ENCODE results near the gene SLC26A8. TPM values are rescaled to one million over a fixed set of nuclear protein-coding genes. Genes with fewer than 3 reads are reported as not detected.

The SLC26A8 gene, protein sequence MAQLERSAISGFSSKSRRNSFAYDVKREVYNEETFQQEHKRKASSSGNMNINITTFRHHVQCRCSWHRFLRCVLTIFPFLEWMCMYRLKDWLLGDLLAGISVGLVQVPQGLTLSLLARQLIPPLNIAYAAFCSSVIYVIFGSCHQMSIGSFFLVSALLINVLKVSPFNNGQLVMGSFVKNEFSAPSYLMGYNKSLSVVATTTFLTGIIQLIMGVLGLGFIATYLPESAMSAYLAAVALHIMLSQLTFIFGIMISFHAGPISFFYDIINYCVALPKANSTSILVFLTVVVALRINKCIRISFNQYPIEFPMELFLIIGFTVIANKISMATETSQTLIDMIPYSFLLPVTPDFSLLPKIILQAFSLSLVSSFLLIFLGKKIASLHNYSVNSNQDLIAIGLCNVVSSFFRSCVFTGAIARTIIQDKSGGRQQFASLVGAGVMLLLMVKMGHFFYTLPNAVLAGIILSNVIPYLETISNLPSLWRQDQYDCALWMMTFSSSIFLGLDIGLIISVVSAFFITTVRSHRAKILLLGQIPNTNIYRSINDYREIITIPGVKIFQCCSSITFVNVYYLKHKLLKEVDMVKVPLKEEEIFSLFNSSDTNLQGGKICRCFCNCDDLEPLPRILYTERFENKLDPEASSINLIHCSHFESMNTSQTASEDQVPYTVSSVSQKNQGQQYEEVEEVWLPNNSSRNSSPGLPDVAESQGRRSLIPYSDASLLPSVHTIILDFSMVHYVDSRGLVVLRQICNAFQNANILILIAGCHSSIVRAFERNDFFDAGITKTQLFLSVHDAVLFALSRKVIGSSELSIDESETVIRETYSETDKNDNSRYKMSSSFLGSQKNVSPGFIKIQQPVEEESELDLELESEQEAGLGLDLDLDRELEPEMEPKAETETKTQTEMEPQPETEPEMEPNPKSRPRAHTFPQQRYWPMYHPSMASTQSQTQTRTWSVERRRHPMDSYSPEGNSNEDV
- not detected for total RNA-seq

DNA sequence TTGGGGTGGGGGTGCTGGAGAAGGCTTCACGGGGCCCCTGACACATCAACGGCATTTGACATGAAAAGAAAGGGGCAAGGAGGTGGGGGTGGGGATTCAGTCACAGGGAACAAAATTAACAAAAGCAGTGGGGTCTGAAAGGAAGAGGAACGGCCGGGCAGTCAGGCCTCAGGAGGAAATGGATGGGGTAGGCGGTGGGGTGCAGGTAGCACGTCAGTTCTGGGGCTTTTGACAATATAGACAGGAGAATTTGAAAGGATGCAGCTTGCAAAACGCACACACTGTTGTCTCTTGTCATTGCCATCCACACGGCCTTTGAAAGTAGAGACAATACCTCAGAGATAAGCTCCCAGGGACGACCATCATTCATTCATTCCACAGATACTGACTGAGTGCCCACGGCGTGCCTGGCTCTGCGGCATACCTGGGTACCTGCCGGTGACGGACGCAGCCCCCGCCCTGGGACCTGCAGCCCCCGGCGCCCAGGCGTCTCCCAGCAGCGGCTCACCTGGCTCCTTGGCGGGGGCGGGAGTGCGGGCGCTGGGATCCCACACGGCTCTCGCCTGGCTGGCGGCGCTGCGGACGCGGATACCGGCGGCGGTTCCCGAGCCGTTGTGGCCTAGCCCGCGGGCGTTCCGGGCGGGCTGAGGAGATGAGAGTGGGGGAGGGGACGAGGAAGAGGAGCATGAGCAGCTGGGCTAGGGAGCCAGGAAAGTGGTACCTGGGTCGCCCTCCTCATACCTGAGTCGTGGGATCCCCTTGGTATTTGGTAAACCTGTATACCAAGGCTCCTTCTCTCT, at the start of gene SLC26A8:
TSS of gene SLC26A8 (minus strand) at position 646 of the 800 bp plus-strand sequence. CDS start 4,934 bp downstream, outside the sequence.
- Mint-ChIP-seq H3K27ac (no peak within 1 kb of the TSS), H3K4me1 (ENCODE audit: low read depth) (peaks cover 17% of the 10 kb centered on the region), H3K4me3 (no peak within 1 kb of the TSS), H3K36me3 (ENCODE audit: low read depth) (peaks cover 7% of the 10 kb centered on the region), H3K27me3 (ENCODE audit: low read depth) (peaks cover 22% of the 10 kb centered on the region), H3K9me3 (ENCODE audit: insufficient read depth) (no peaks in the 10 kb centered on the region)
- POLR2A ChIA-PET, result no interaction called here
- ATAC-seq, result no peak
- CTCF ChIA-PET, result interaction anchor here (1.7 to 2.3 kb wide), 2 partner anchors 70 to 278 kb away, joined by 4 to 10 read pairs; no protein-coding TSS in a partner anchor
- no peak for DNase-seq

DNA sequence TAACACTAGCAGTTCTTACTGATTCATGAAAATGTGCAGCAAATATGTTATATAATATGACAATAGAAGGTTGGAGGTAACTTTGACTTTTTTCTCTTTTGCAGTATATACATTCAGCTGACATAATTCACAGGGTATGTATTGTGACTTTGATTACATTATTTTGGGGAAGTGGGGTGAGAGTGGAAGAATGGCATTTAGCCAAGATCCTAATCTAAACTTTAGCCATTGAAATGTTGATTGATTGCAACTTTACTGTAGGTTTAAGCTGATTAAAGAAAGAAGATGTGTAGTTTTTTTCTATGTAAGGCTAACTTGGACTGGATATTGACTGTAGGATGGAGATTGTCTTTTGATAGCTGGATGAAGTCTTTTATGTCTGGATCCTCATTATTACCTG, 49.1 kb upstream of the SLC26A8 start:
- no peak overlapping the region for H3K4me3 Mint-ChIP-seq
- no peaks in the 10 kb centered on the region for H3K4me1 Mint-ChIP-seq (ENCODE audit: low read depth)
- no peaks in the 10 kb centered on the region for H3K9me3 Mint-ChIP-seq (ENCODE audit: insufficient read depth)
- CTCF ChIA-PET, result interaction anchor here (1.0 to 1.8 kb wide), 6 partner anchors 10 to 45 kb away, joined by 3 to 18 read pairs (median 4); partner anchors contain the start of gene MAPK14
- H3K36me3 Mint-ChIP-seq (ENCODE audit: low read depth), result peaks cover 20% of the 10 kb centered on the region
- ATAC-seq (no peak), DNase-seq (no peak)
- H3K27ac Mint-ChIP-seq, result no peak overlapping the region
- H3K27me3 Mint-ChIP-seq (ENCODE audit: low read depth), result no peaks in the 10 kb centered on the region
- POLR2A ChIA-PET, result no interaction called here

DNA sequence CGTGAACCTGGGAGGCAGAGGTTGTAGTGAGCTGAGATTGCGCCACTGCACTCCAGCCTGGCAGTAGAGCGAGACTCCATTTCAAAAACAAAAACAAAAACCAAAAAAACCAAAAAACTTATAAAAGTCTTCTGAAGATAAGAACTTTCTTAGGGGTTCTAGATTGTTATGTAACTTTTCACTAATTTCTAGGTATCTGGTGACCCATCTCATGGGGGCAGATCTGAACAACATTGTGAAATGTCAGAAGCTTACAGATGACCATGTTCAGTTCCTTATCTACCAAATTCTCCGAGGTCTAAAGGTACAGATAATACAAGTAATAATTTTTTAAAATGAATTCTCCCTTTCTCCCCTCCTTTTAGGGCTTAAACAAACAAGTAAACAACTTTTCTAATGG, 48.2 kb upstream of the SLC26A8 start:
- no peak for ATAC-seq
- H3K36me3 Mint-ChIP-seq (ENCODE audit: low read depth), result peaks cover 20% of the 10 kb centered on the region
- H3K27me3 Mint-ChIP-seq (ENCODE audit: low read depth), result no peaks in the 10 kb centered on the region
- no peaks in the 10 kb centered on the region for H3K4me1 Mint-ChIP-seq (ENCODE audit: low read depth)
- no peak overlapping the region for H3K4me3 Mint-ChIP-seq
- DNase-seq, result no peak
- no peak overlapping the region for H3K27ac Mint-ChIP-seq
- CTCF ChIA-PET, result interaction anchor here (1.7 to 1.8 kb wide), 3 partner anchors 11 to 44 kb away, joined by 3 to 18 read pairs (median 6); partner anchors contain the start of gene MAPK14
- no peaks in the 10 kb centered on the region for H3K9me3 Mint-ChIP-seq (ENCODE audit: insufficient read depth)
- POLR2A ChIA-PET, result interaction anchor here (0.5 kb wide), 1 partner anchor 246 kb away, joined by 3 read pairs; no protein-coding TSS in a partner anchor

DNA sequence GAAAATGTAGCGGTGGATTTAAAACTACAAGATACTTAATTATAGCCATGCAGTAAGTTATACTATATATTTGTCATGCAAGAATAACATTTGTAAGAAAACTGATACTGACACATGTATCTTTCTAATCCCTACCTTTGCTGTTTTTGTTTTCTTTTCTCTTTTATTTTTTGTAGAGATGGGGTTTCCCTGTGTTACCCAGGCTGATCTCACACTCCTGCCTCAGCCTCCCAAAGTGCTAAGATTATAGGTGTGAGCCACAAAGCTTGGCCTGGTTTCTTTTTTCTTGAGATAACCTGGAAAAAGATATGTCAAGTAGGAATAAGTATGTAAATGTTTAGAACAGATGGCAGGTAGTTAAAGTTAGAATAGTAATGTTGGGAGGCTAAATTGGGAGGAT, 47.3 kb upstream of the SLC26A8 start:
- DNase-seq (no peak), ATAC-seq (no peak)
- no peak overlapping the region for H3K4me3 Mint-ChIP-seq
- ChIA-PET CTCF (interaction anchor here (0.6 kb wide), 1 partner anchor 17 kb away, joined by 3 read pairs; no protein-coding TSS in a partner anchor), POLR2A (no interaction called here)
- no peaks in the 10 kb centered on the region for H3K27me3 Mint-ChIP-seq (ENCODE audit: low read depth)
- H3K36me3 Mint-ChIP-seq (ENCODE audit: low read depth), result peaks cover 19% of the 10 kb centered on the region
- no peaks in the 10 kb centered on the region for H3K9me3 Mint-ChIP-seq (ENCODE audit: insufficient read depth)
- no peak overlapping the region for H3K27ac Mint-ChIP-seq
- H3K4me1 Mint-ChIP-seq (ENCODE audit: low read depth), result no peaks in the 10 kb centered on the region

DNA sequence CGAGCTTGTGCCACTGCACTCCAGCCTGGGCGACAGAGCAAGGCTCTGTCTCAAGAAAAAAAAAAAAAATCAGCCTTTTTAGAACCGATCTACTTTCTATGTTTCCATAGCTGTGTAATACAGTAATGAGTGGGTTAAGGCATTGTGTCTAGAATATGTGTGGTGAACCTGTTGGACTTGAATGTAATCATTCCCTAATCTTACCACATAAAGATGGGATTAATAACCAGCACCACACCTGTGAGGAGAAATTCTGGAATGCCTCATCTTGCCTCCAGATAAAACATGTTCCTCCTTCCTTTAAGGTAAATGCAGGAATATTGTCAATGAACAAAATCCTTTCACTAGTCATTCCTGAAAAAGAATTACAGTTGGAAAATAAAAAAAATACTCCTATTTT, 46.8 kb upstream of the SLC26A8 start:
- no peaks in the 10 kb centered on the region for H3K27me3 Mint-ChIP-seq (ENCODE audit: low read depth)
- POLR2A ChIA-PET, result no interaction called here
- no peaks in the 10 kb centered on the region for H3K9me3 Mint-ChIP-seq (ENCODE audit: insufficient read depth)
- no peak for ATAC-seq
- no peak for DNase-seq
- CTCF ChIA-PET, result interaction anchor here (0.6 to 1.5 kb wide), 2 partner anchors 16 to 22 kb away, joined by 3 read pairs; no protein-coding TSS in a partner anchor
- H3K27ac Mint-ChIP-seq, result no peak overlapping the region
- H3K4me1 Mint-ChIP-seq (ENCODE audit: low read depth), result peaks cover 1% of the 10 kb centered on the region
- no peak overlapping the region for H3K4me3 Mint-ChIP-seq
- H3K36me3 Mint-ChIP-seq (ENCODE audit: low read depth), result peaks cover 15% of the 10 kb centered on the region

DNA sequence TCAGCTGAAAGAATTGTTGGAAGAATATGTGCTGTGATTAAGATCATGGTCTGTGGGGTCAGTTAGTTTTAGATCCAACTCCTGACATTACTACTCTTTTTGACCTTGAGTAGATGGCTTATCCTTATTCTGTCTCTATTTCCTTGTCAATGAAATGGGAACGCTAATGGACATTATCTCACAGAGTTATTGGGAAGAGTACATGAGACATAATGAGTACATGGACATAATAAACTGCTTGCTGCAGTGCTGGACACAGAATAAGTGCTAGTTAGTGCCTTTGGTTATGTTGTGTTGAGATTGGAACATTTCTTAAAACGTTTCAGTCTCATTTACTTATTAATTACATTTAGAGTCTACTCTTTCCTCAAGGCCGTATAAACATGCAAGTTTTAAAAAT, 45.8 kb upstream of the SLC26A8 start:
- H3K9me3 Mint-ChIP-seq (ENCODE audit: insufficient read depth), result no peaks in the 10 kb centered on the region
- no peak overlapping the region for H3K27ac Mint-ChIP-seq
- peaks cover 3% of the 10 kb centered on the region for H3K4me1 Mint-ChIP-seq (ENCODE audit: low read depth)
- no peaks in the 10 kb centered on the region for H3K27me3 Mint-ChIP-seq (ENCODE audit: low read depth)
- no peak overlapping the region for H3K4me3 Mint-ChIP-seq
- H3K36me3 Mint-ChIP-seq (ENCODE audit: low read depth), result peaks cover 8% of the 10 kb centered on the region
- POLR2A ChIA-PET, result no interaction called here
- DNase-seq (no peak), ATAC-seq (no peak)
- CTCF ChIA-PET, result interaction anchor here (1.5 to 1.6 kb wide), 2 partner anchors 21 to 24 kb away, joined by 3 read pairs; no protein-coding TSS in a partner anchor

DNA sequence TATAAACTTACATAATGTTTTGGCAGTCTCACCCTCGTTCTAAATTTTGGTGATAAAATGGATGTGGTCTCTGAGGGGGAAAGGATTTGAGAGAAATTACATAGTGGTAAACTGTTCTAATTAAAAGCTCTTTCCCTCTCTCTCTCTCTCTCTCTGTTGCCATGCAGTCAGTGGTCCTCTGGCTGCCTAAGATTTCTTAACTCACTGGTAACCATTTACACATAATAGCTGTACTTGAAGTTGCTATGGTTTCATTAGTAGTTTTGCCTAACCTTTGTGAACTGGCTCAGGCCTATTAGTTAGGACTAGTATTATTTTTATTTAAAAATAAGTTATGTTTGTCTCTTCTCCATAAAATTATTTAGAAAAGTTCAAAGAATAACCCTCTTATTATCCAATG, 45.1 kb upstream of the SLC26A8 start:
- peaks cover 4% of the 10 kb centered on the region for H3K4me1 Mint-ChIP-seq (ENCODE audit: low read depth)
- DNase-seq (no peak), ATAC-seq (no peak)
- no peaks in the 10 kb centered on the region for H3K9me3 Mint-ChIP-seq (ENCODE audit: insufficient read depth)
- POLR2A ChIA-PET, result no interaction called here
- peaks cover 12% of the 10 kb centered on the region for H3K36me3 Mint-ChIP-seq (ENCODE audit: low read depth)
- H3K27me3 Mint-ChIP-seq (ENCODE audit: low read depth), result no peaks in the 10 kb centered on the region
- CTCF ChIA-PET, result interaction anchor here (1.6 kb wide), 1 partner anchor 25 kb away, joined by 3 read pairs; no protein-coding TSS in a partner anchor
- H3K4me3 Mint-ChIP-seq, result no peak overlapping the region
- H3K27ac Mint-ChIP-seq, result no peak overlapping the region

DNA sequence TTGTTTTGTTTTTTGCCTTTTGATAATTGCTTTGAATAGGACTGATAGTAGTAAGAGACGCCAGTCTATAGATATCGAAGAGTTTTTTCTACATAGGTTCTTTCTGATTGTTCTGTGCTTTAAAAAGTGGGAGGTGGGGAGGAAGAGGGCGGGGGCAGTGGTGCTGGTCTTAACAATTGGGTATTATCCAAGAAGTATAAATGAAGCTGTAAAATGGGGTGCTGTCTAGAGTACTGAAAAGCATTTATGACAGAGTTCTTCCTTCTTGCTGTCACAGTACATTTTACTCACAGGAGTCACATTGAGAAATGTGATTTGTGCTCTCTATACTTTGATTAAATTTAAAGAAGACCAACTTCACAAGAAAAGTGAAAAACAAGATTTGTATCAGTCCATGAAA, 44.1 kb upstream of the SLC26A8 start:
- CTCF ChIA-PET, result no interaction called here
- POLR2A ChIA-PET, result no interaction called here
- Mint-ChIP-seq H3K9me3 (ENCODE audit: insufficient read depth) (no peaks in the 10 kb centered on the region), H3K27me3 (ENCODE audit: low read depth) (no peaks in the 10 kb centered on the region), H3K4me1 (ENCODE audit: low read depth) (peaks cover 10% of the 10 kb centered on the region), H3K36me3 (ENCODE audit: low read depth) (peaks cover 13% of the 10 kb centered on the region), H3K4me3 (no peak overlapping the region), H3K27ac (no peak overlapping the region)
- ATAC-seq (no peak), DNase-seq (no peak)

DNA sequence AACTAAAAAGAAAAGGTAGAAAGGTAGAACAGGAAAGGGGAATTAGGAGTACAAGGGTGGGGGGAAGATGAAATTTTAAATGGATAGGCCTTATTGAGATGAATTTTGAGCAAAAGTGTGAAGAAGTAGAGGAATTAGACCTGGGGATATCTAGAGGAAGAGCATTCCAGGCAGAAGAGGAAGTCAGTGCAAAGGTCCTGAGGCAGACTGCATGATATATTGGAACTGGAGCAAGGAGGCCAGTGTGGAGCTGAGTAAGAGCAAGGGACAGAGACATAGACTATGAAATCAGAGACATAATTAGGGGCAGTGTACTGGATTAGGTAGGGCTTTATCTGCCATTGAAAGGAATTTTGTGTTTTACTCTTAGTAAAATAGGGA, 43.6 kb upstream of the SLC26A8 start:
- CTCF ChIA-PET, result interaction anchor here (1.6 to 1.9 kb wide), 2 partner anchors 27 to 40 kb away, joined by 5 to 7 read pairs; partner anchors contain the start of gene MAPK14
- ATAC-seq, result no peak
- POLR2A ChIA-PET, result no interaction called here
- Mint-ChIP-seq H3K36me3 (ENCODE audit: low read depth) (peaks cover 13% of the 10 kb centered on the region), H3K27ac (no peak overlapping the region), H3K27me3 (ENCODE audit: low read depth) (no peaks in the 10 kb centered on the region), H3K4me3 (no peak overlapping the region), H3K4me1 (ENCODE audit: low read depth) (peaks cover 12% of the 10 kb centered on the region), H3K9me3 (ENCODE audit: insufficient read depth) (no peaks in the 10 kb centered on the region)
- DNase-seq, result no peak

DNA sequence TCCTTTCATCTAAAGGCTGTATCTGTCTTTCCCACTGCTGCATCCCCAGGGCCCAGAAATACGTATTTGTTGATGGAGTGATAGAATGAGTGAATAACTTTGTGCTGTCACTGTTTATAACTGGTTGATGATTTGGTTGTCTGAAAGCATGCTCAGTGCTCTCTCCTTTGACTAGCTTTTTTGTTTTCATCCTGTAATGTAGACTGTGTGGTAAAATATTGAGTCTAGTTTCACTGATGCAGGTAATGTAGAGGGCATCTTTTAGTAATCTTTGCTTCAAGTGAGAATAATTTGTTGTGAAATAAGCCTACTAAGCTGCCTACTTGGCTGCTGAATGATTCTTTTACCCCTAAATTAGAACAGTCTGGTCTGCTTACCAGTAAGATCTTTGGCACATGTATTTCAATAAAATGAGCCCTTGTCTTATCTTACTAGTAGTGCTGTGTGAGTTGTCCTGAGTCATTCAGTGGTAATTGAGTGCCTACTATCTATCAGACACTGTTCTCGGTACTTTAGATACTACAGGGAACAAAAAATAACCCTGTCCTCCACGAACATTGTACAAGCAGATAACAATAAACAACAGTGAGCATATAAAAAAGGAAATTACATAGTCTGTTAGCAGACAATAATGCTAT, 43.1 kb upstream of the SLC26A8 start:
- Mint-ChIP-seq H3K4me3 (no peak overlapping the region), H3K36me3 (ENCODE audit: low read depth) (peaks cover 14% of the 10 kb centered on the region), H3K27ac (no peak overlapping the region), H3K9me3 (ENCODE audit: insufficient read depth) (no peaks in the 10 kb centered on the region), H3K27me3 (ENCODE audit: low read depth) (no peaks in the 10 kb centered on the region), H3K4me1 (ENCODE audit: low read depth) (peaks cover 12% of the 10 kb centered on the region)
- DNase-seq, result no peak
- CTCF ChIA-PET, result interaction anchor here (1.6 to 1.9 kb wide), 2 partner anchors 28 to 40 kb away, joined by 5 to 7 read pairs; partner anchors contain the start of gene MAPK14
- POLR2A ChIA-PET, result no interaction called here
- no peak for ATAC-seq
